T-helper 17 cell (primary cell): ENCODE measurements around the gene ABLIM3. TPM values are rescaled to one million over a fixed set of nuclear protein-coding genes. Genes with fewer than 3 reads are reported as not detected.

Experiments used
- ATAC-seq: fragments of 150-1000 bp; cut with Tn5 transposase; 2 replicates; pipeline ENCODE4 v1.10.0; 2021; ENCODE audit warnings: mild to moderate bottlenecking, moderate library complexity
- DNase-seq, 3 donors: peaks; one replicate each; pipeline versions ENCODE4 v3.0.0 to v3.0.0-alpha.2; 2020 to 2021
- H3K9me3 ChIP-seq: one replicate; pipeline ENCODE4 v1.7.0; 2013; ENCODE audit warnings: low read length, mild to moderate bottlenecking; ENCODE audit not compliant: control insufficient read depth, poor library complexity, severe bottlenecking
- H3K27ac Mint-ChIP-seq: one replicate; pipeline ENCODE4 v1.8.0; 2022; ENCODE audit warnings: mild to moderate bottlenecking, moderate library complexity, mixed read lengths
- H3K27me3 Mint-ChIP-seq: one replicate; pipeline ENCODE4 v1.8.0; 2022; ENCODE audit warnings: mixed read lengths
- H3K36me3 Mint-ChIP-seq: one replicate; pipeline ENCODE4 v1.8.0; 2022; ENCODE audit warnings: low read depth, mixed read lengths
- H3K4me1 Mint-ChIP-seq: one replicate; pipeline ENCODE4 v1.8.0; 2022; ENCODE audit warnings: mild to moderate bottlenecking, mixed read lengths
- H3K4me3 Mint-ChIP-seq: one replicate; pipeline ENCODE4 v1.8.0; 2022; ENCODE audit warnings: mild to moderate bottlenecking, moderate library complexity, mixed read lengths
- total RNA-seq, 4 donors: library from RNA in 2 of 4; stranded (reverse) in 2 of 4; gene quantifications; one replicate each; pipeline ENCODE4 v1.2.3 and lab custom pipeline; 2022 to 2026

Gene ABLIM3
- total RNA-seq, 2 donors from 2014 or later = 0.55 to 18.5 TPM

DNA sequence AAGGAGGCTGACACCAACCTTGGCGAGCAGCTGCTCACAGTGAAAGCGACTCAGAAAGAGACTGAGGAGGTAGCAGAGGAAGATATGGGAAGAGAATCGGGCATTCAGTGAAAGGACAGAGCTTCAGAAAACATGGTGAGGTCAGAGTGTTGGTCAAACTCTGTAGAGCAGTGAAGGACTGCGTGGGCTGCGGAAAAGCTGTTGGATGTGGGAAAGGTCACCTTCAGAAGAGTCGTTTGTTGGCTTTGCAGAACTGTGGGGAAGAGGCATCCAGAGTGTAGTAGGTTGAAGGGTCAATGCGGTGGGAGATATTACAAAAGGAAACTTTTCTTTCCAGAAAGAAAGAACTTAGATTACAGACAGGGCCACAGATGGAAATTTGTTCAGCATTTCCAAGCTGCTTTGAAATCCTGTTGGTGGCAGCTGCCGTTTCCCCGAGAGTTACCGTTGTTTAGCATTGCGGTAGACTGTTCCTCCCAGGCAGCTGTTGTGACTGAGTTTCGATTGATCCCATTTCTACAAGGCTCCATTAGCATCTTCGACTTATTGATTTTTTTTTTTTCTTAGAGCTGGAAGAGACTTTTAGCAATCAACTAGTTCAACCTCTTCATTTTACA, 72.1 kb downstream of the ABLIM3 start:
- ATAC-seq (no peak), DNase-seq (no peak)
- peaks cover 2% of the 10 kb centered on the region for H3K4me1 Mint-ChIP-seq
- no peak overlapping the region for H3K4me3 Mint-ChIP-seq
- H3K27me3 Mint-ChIP-seq = peaks cover 12% of the 10 kb centered on the region
- no peak overlapping the region for H3K27ac Mint-ChIP-seq
- H3K9me3 ChIP-seq = no peaks in the 10 kb centered on the region
- no peaks in the 10 kb centered on the region for H3K36me3 Mint-ChIP-seq

DNA sequence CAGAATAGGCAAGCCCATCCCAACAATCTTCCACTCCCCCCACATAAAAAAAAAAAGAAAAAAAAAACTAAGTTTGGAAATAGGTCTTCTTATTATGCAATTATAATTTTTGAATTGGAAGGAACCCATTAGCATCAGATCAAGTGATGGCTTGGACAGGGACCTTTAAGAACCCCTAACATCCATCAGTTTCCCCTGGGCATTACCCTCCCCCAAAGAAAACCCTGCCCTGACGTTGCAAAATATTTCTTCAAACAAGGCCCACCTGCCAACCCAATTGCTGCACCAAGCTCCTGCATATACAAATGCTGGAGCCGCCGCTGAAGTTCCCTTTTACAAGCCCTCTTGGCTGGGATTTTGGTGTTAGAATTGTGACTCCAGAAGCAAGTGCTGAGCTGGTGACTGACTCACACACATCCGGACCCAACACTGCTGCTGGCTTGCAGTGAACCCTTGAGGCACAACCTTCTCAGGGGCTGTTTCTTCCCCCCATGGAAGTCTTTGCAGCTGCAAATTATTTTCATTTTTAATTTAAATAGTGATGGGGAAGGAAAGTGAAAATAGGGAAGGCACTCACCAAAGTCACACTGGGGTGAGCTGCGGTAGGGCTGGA, 74.3 kb downstream of the ABLIM3 start:
- H3K4me3 Mint-ChIP-seq = no peak overlapping the region
- no peak overlapping the region for H3K27ac Mint-ChIP-seq
- H3K9me3 ChIP-seq = no peaks in the 10 kb centered on the region
- peaks cover 26% of the 10 kb centered on the region for H3K27me3 Mint-ChIP-seq
- ATAC-seq (no peak), DNase-seq (no peak)
- H3K36me3 Mint-ChIP-seq = no peaks in the 10 kb centered on the region
- peaks cover 2% of the 10 kb centered on the region for H3K4me1 Mint-ChIP-seq

GRCh38 chr5:149216496-149216895, 75.2 kb downstream of the ABLIM3 start:
- no peak overlapping the region for H3K4me3 Mint-ChIP-seq
- peaks cover 2% of the 10 kb centered on the region for H3K4me1 Mint-ChIP-seq
- H3K36me3 Mint-ChIP-seq = no peaks in the 10 kb centered on the region
- ATAC-seq (no peak), DNase-seq (no peak)
- H3K27me3 Mint-ChIP-seq = peaks cover 26% of the 10 kb centered on the region
- no peak overlapping the region for H3K27ac Mint-ChIP-seq
- H3K9me3 ChIP-seq = no peaks in the 10 kb centered on the region

DNA sequence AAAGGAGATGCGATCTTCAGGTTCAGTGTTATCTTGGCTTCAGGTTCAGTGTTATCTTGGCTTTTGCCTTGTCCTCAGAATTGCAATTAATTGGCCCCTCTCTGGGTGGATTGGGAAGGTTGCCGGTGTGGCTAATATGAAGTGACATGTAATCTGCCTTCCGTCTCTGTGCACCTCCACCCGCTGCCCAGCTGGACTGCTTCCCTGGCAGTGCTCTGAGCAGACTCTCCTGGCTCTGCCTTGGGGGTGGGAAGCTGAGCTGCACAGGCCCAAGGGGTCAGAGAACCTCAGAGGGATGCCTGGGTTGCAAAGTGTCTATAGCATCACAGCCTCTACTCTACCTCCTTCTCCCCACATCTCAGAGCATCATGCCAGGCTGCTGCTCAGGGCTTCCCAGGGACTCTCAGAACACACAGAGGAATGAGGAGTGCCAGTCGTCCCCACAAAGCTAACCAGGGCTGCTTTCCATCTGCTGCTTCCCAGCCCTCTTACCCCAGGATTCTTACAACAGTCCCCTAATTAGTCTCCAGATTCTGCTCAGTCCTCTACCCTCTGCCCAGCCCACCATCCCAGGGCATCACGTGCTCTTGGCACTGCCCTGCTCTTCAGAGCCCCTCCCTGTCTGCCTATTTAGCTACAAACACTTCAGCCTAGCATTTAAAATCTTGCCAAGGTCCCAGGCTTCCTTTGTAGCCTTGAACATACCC, 76.0 kb downstream of the ABLIM3 start:
- ATAC-seq = no peak
- no peak for DNase-seq
- H3K36me3 Mint-ChIP-seq = no peaks in the 10 kb centered on the region
- no peak overlapping the region for H3K4me3 Mint-ChIP-seq
- no peaks in the 10 kb centered on the region for H3K4me1 Mint-ChIP-seq
- H3K9me3 ChIP-seq = no peaks in the 10 kb centered on the region
- peaks cover 26% of the 10 kb centered on the region for H3K27me3 Mint-ChIP-seq
- no peak overlapping the region for H3K27ac Mint-ChIP-seq

GRCh38 chr5:149217803-149218155, 76.5 kb downstream of the ABLIM3 start:
- H3K9me3 ChIP-seq = no peaks in the 10 kb centered on the region
- H3K4me3 Mint-ChIP-seq = no peak overlapping the region
- ATAC-seq = no peak
- H3K27ac Mint-ChIP-seq = no peak overlapping the region
- peaks cover 26% of the 10 kb centered on the region for H3K27me3 Mint-ChIP-seq
- H3K4me1 Mint-ChIP-seq = no peaks in the 10 kb centered on the region
- no peak for DNase-seq
- no peaks in the 10 kb centered on the region for H3K36me3 Mint-ChIP-seq

- no peak overlapping the region for H3K4me3 Mint-ChIP-seq
- H3K27ac Mint-ChIP-seq = no peak overlapping the region
- no peak for DNase-seq
- H3K4me1 Mint-ChIP-seq = no peaks in the 10 kb centered on the region
- H3K9me3 ChIP-seq = no peaks in the 10 kb centered on the region
- H3K27me3 Mint-ChIP-seq = peaks cover 36% of the 10 kb centered on the region
- no peaks in the 10 kb centered on the region for H3K36me3 Mint-ChIP-seq
- no peak for ATAC-seq
These were observed 78.3 kb downstream of the ABLIM3 start for GRCh38 chr5:149219584-149219983.

DNA sequence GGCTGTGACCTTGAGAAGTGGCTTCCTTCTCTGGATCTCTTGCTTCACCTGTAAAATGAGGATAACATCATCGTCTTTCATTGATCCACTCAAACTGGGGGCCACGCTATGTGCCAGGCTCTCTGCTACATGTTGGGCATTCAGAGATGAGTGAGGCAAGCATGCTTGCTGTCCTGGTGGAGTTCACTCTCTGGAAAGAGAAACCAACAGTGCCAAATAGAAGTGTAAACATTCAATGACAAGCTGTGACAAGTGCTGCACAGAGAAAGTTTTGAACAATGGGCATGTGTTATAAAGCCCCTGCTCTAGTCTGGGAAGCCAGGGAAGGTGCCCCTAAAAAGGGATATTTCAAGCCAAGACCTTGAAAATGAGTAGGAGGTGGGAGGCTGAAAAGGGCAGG, 79.5 kb downstream of the ABLIM3 start:
- no peaks in the 10 kb centered on the region for H3K36me3 Mint-ChIP-seq

GRCh38 chr5:149221326-149221725, 80.0 kb downstream of the ABLIM3 start:
- Mint-ChIP-seq H3K27me3 (peaks cover 42% of the 10 kb centered on the region), H3K36me3 (no peaks in the 10 kb centered on the region), H3K4me3 (no peak overlapping the region), H3K4me1 (no peaks in the 10 kb centered on the region), H3K27ac (no peak overlapping the region)
- no peaks in the 10 kb centered on the region for H3K9me3 ChIP-seq
- ATAC-seq = no peak
- no peak for DNase-seq

More for the DNA sequence above, 79.5 kb downstream of the ABLIM3 start:
- DNase-seq (no peak), ATAC-seq (no peak)
- Mint-ChIP-seq H3K27me3 (peaks cover 38% of the 10 kb centered on the region), H3K27ac (no peak overlapping the region), H3K4me3 (no peak overlapping the region), H3K4me1 (no peaks in the 10 kb centered on the region)
- H3K9me3 ChIP-seq = no peaks in the 10 kb centered on the region

GRCh38 chr5:149221731-149222342, 80.5 kb downstream of the ABLIM3 start:
- DNase-seq (no peak), ATAC-seq (no peak)
- peaks cover 38% of the 10 kb centered on the region for H3K27me3 Mint-ChIP-seq
- H3K4me3 Mint-ChIP-seq = no peak overlapping the region
- H3K36me3 Mint-ChIP-seq = no peaks in the 10 kb centered on the region
- H3K27ac Mint-ChIP-seq = no peak overlapping the region
- no peaks in the 10 kb centered on the region for H3K4me1 Mint-ChIP-seq
- H3K9me3 ChIP-seq = no peaks in the 10 kb centered on the region

DNA sequence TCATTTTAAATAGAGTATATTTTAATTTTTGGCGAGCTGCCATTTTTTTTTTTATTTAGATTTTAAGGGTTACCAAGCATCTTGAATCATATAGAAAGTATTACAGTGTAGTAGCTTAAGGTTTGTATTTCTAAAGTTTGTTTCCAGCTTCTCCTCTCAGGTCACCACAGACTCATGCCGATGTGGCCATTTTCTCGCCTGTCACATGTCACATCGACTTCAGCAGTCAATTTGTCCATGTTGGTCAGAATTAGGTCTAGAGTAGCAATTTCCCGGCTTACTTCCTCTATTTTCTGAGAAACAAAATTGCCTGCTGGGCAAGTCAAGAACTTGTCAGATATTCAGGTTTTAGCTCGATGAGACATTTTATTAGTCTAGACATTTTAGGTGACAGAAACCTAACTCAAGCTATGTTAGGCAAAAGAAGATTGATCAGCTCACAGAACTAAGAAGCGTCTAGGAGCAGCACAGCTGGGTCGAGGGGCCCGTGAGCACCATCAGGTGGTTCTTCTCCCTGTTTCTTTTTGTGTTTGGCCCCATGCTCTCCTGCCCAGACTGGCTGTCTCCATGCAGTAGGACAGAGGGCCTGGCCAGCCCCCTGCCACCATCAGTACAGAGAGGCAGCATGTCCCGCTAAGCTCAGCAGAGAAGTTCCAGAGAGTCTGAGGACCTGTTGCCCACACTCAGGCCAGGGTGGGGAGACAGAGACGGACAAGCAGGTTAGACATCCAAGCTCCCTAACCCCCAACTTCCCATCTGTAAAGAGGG, 82.0 kb downstream of the ABLIM3 start:
- H3K27ac Mint-ChIP-seq = no peak overlapping the region
- H3K27me3 Mint-ChIP-seq = peaks cover 31% of the 10 kb centered on the region
- no peak overlapping the region for H3K4me3 Mint-ChIP-seq
- DNase-seq (no peak), ATAC-seq (no peak)
- H3K36me3 Mint-ChIP-seq = no peaks in the 10 kb centered on the region
- H3K4me1 Mint-ChIP-seq = no peaks in the 10 kb centered on the region
- no peaks in the 10 kb centered on the region for H3K9me3 ChIP-seq

GRCh38 chr5:149224282-149224681, 83.0 kb downstream of the ABLIM3 start:
- peaks cover 24% of the 10 kb centered on the region for H3K27me3 Mint-ChIP-seq
- H3K9me3 ChIP-seq = no peaks in the 10 kb centered on the region
- H3K4me3 Mint-ChIP-seq = no peak overlapping the region
- no peaks in the 10 kb centered on the region for H3K36me3 Mint-ChIP-seq
- H3K4me1 Mint-ChIP-seq = peaks cover 2% of the 10 kb centered on the region
- DNase-seq (no peak), ATAC-seq (no peak)
- no peak overlapping the region for H3K27ac Mint-ChIP-seq

DNA sequence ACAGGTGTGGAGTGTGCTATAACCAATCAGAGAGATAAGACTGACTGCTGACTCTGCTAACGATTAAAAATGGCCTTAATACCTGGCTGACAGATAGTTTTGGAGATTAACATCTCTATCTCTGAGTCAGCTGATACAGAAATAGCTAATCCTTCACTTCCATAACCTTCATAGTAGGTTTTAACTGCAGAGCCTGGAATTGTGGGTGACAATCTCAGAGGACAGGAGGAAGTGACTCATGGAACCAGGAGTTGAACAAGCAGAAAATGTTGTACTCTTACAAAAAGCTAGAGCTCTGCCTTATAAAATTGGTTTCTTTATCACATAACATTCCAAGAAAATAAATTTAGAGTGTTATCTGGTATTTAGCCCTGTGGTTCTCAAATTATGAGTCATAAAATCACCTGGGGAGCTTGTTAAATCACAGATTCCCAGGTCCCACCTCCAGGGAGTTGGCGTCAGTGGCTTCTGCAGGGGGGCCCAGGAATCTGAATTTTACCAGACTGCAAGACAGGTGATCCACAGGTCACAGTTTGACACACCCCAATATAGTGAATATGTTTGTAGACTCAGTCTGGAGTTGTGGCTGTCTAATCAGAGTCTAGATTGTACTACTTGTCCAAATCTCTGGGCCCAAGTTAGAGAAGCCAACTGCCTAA, 86.0 kb downstream of the ABLIM3 start:
- Mint-ChIP-seq H3K27ac (no peak overlapping the region), H3K4me1 (peaks cover 2% of the 10 kb centered on the region), H3K4me3 (no peak overlapping the region), H3K36me3 (no peaks in the 10 kb centered on the region), H3K27me3 (peaks cover 28% of the 10 kb centered on the region)
- no peaks in the 10 kb centered on the region for H3K9me3 ChIP-seq
- DNase-seq = no peak
- no peak for ATAC-seq
